SW480 (cell line): ENCODE data around the gene CXXC1.

Experiments used
- DNase-seq: peaks from one replicate; pipeline ENCODE4 v3.0.0-alpha.2; 2016; ENCODE audit warnings: low spot score

CXXC1 gene

GRCh38 chr18:50287441-50288347 lies at the start of gene CXXC1:
Gene CXXC1 (minus strand): TSS chr18:50287692. CDS start chr18:50287589, 103 bp downstream.
- DNase-seq: peak; percentile 94

GRCh38 chr18:50334546-50335152 lies 47.2 kb upstream of the CXXC1 start:
- no peak for DNase-seq

- no peak for DNase-seq
Observed at GRCh38 chr18:50331691-50332090, 44.2 kb upstream of the CXXC1 start.

GRCh38 chr18:50330176-50330575 lies 42.7 kb upstream of the CXXC1 start:
- no peak for DNase-seq

DNA sequence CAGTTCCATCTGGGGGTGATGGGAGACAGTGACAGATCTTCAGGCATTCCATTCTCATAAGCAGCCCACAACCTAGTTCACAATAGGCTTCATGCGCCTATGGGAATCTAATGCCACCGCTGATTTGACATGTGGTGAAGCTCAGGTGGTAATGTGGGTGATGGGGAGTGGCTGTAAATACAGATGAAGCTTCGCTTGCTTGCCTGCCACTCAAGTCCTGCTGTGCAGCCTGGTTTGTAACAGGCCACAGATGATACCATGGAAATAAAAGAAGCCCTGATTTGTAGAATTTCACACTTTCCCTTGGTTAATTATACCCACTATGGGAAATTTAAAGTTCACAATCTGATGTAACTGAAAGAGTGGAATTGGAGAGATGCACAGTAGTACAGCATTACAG lies 40.5 kb upstream of the CXXC1 start:
- DNase-seq: no peak

GRCh38 chr18:50320719-50321118 lies 33.2 kb upstream of the CXXC1 start:
- no peak for DNase-seq

GRCh38 chr18:50315100-50315871 lies 27.8 kb upstream of the CXXC1 start:
- DNase-seq: no peak

DNA sequence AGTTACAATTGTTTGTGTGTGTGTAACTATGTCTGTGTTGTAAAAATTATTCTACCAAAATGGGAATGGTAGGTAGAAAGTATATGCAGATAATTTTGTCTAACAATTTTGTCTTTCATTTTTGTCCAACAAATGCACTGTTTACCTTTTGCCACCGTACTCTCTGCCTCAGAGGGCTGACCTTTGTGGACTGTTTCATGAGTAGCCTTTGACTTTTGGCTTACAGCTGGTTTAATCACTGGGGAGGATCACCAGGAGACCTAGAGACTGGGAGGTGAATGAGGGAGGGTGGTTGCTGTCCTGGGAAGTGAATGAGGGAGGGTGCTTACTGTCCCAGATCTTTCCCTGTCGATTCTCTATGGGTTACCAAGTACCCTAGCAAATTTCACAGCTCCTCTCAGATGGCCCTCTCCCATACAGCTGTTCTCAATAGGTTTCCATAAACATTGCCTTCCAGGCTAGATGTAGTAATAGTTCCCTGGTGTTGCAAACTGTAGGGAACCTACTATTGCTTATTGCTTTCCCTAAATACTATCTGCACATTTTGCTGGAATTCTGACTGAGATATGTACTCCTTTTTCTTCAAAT lies 26.5 kb upstream of the CXXC1 start:
- DNase-seq: no peak

DNA sequence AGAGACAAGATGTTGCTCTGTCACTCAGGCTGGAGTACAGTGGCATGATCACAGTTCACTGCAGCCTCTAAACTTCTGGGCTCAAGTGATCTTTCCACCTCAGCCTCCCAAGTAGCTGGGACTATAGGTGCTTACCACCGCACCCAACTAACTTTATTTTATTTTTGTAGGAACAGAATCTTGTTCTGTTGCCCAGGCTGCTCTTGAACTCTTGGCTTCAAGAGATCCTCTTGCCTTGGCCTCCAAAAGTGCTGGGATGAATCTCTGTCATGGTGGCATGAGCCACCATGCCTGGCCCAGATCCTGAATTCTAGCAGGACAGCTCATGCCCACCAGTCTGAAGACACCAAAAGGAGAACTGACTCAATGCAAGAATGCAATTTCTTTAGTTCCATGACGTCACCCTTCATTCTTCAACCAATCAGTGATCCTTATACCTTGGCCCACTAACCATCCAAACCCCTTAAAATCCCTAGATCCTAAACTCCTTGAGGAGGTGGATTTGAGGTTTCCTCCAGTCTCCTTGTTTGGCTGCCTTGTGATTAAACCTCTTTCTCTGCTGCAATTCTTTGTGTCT lies 25.6 kb upstream of the CXXC1 start:
- no peak for DNase-seq

DNA sequence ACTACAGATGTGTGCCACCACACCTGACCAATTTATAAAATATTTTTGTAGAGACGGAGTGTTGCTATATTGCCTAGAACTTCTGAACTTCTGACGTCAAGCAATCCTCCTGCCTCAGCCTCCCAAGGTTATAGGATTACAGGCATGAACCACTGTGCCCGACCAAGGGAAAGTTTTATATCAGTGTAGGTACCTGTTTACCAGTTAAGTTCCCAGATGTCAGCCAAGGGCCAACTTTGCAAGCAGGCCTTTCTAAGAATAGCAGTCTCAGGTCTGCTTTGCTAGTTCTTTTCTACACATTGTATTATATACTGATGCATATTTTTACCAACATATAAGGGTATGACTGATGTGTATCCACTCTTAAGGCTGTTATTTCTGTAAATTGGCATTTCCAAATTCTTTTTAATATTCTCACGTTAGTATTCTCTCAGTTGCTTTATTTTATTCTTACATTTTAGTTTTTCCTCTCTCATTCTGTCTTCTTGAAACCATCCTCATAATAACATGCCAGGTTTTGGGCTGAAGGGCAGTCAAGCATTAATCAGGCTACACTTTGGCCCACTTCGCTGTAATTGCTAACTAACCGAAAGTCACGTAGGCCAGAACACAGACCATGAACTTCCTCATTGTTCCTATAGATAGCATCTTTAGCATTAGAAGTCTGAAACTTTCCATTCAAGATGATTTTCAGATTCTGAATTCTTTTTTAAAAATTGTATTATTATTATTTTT lies 25.0 kb upstream of the CXXC1 start:
- no peak for DNase-seq

DNA sequence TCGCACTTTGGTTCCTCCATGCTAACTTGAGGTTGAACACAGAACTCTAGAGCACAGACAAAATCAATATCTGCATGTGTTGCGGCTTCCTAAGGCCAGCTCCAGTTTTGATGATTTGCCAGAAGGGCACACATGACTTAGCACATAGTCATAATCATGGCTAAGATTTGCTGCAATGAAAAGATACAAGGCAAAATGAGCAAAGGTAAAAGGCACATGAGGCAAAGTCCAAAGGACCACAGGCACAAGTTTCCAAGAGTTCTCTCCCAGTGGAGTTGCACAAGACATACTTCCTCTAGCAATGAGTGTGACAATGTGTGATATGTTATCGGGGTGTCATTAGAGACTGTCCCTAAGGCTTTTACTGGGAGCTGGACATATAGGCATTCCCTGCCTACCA lies 24.2 kb upstream of the CXXC1 start:
- no peak for DNase-seq

GRCh38 chr18:50310080-50310479 lies 22.6 kb upstream of the CXXC1 start:
- DNase-seq: no peak

DNA sequence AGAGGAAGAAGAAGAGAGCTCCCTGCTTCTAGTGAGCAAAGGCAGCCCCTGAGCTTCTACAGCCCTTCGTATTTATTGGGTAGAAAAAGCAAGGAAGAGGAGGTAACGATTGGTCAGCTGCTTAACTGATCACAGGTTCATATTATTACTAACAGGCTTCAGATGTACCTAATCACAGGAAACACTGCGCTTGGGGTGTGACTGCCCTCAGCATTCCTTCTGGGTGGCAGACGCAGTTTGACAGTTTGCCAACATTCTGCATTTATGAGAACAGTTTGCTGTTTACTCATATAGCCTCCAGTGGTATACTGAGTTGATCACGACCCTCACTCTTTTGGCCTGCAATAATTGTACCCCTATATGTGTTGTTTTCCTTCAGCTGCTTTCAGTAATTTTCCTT lies 21.4 kb upstream of the CXXC1 start:
- peak; percentile 63 for DNase-seq

DNA sequence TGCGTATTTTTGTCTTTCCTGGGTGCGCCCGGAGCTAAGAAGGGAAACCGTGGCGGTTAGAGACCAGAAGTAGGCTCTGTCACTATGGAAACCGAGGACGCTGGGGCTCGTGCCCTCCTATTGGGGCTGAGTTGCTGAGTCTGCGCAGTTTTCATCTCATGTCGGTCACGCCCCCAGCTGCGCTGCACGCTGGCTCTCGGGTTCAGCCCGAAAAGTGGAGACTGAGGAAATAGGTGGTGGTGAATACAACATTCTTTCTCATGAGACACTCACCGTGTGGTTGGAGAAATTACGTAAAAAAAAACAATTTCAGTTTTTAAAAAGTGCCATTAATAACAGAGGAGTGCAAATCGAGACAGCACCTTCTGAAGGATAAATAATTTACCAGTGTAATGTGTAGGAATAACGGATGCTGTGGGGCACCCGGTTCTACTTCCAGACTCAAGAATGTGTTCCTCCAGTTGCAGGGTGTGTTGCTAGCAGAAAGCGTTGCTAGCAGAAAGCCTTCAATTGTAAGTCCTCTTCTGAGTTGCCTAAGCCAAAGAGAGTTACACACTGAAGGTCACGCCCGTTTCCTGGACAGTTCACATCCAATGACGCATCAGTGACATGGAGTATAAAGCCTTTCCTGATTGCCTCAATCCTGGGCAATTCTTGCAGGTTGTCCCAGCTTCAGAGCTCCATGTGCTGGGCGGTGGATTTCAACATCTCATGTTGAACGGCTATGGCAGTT lies 20.4 kb upstream of the CXXC1 start:
- DNase-seq: peak; percentile 91

DNA sequence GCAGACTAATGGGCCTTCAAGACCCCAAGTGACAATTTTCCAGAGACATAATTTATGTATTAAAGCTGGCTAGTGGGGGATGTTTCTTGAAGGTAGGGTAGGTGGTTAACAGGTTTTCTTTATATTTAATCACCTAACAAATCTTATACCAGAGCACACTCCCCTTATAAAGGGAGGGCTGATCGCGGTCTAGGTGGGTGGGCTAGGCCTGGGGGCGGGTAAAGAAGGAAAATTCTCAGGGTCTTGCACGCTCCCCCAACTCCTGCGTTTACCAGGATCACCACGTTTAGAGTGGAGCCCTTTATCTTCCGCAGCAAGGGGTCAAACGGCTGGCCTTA lies 19.9 kb upstream of the CXXC1 start:
- no peak for DNase-seq

GRCh38 chr18:50306944-50307343 lies 19.5 kb upstream of the CXXC1 start:
- peak; percentile 47 for DNase-seq

DNA sequence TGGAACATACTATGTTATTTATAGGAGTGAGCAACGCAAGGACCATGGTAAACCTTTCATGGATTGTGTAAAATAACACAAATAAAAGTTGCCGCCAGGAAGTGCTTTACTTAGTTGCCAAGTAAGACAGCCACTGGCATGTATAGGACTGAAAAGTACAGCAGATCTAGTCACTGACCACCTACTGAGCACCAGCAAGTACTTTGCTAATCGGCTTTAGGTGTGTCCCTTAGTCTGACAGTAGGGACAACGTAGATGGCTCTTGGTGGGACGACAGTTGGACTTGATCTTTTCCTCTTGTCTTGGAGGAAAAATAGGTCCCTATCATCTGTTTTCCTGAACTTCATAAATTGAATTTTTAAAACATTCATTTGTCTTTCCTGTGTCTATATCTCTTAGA lies 13.6 kb upstream of the CXXC1 start:
- no peak for DNase-seq

GRCh38 chr18:50299626-50300388 lies 12.3 kb upstream of the CXXC1 start:
- DNase-seq: no peak

GRCh38 chr18:50298443-50299284 lies 11.2 kb upstream of the CXXC1 start:
- no peak for DNase-seq
